ENCODE data around the gene DLL4.
"Not testable (repeated sequence)": the region's sequence is repeated elsewhere in the genome, so short reads cannot be mapped to it uniquely, and the experiment has no call there.

DLL4 gene

GRCh38 chr15:40943764-40944365 lies 14.7 kb downstream of the DLL4 start:
- no peak for DNase-seq

- DNase-seq, result no peak
These were observed 15.6 kb downstream of the DLL4 start for GRCh38 chr15:40944510-40945296.

GRCh38 chr15:40948706-40949473 lies 19.8 kb downstream of the DLL4 start:
- no peak for DNase-seq

- DNase-seq, result no peak
These were observed 20.6 kb downstream of the DLL4 start for GRCh38 chr15:40949756-40950207.

GRCh38 chr15:40951764-40952163 lies 22.6 kb downstream of the DLL4 start:
- DNase-seq, result no peak

- no peak for DNase-seq
These were observed 23.3 kb downstream of the DLL4 start for GRCh38 chr15:40952301-40952900.

GRCh38 chr15:40952901-40953712 lies 24.0 kb downstream of the DLL4 start, which contains the start of gene CHAC1:
TSS of gene CHAC1 (plus strand) at chr15:40953471. CDS start at chr15:40953584, 113 bp downstream.
- DNase-seq, result peak; percentile 77

- no peak for DNase-seq
These were observed 24.6 kb downstream of the DLL4 start for GRCh38 chr15:40953713-40954074.

- not testable (repeated sequence) for DNase-seq
These were observed 25.2 kb downstream of the DLL4 start for GRCh38 chr15:40954158-40954848.

- DNase-seq, result no peak
These were observed 26.2 kb downstream of the DLL4 start for GRCh38 chr15:40955141-40955903.

- no peak for DNase-seq
These were observed 26.9 kb downstream of the DLL4 start for GRCh38 chr15:40955930-40956540.

- no peak for DNase-seq
These were observed 27.4 kb downstream of the DLL4 start for GRCh38 chr15:40956541-40956982.

- DNase-seq, result no peak
These were observed 28.0 kb downstream of the DLL4 start for GRCh38 chr15:40957041-40957555.

GRCh38 chr15:40957581-40958051 lies 28.5 kb downstream of the DLL4 start:
- no peak for DNase-seq

- no peak for DNase-seq
These were observed 29.0 kb downstream of the DLL4 start for GRCh38 chr15:40958146-40958545.

GRCh38 chr15:40958723-40959122 lies 29.6 kb downstream of the DLL4 start:
- no peak for DNase-seq

- DNase-seq, result no peak
These were observed 30.4 kb downstream of the DLL4 start for GRCh38 chr15:40959331-40960141.

GRCh38 chr15:40960151-40960885 lies 31.2 kb downstream of the DLL4 start:
- no peak for DNase-seq
